HG03139 (cell line): ENCODE results near the gene CDK6.
"Not testable (repeated sequence)": the region's sequence is repeated elsewhere in the genome, so short reads cannot be mapped to it uniquely, and the experiment has no call there.

Source experiments
- ATAC-seq: cut with Tn5 transposase; IDR thresholded peaks from one replicate; pipeline ENCODE4 v1.9.1; 2021; ENCODE audit not compliant: unreplicated experiment

Gene CDK6

DNA sequence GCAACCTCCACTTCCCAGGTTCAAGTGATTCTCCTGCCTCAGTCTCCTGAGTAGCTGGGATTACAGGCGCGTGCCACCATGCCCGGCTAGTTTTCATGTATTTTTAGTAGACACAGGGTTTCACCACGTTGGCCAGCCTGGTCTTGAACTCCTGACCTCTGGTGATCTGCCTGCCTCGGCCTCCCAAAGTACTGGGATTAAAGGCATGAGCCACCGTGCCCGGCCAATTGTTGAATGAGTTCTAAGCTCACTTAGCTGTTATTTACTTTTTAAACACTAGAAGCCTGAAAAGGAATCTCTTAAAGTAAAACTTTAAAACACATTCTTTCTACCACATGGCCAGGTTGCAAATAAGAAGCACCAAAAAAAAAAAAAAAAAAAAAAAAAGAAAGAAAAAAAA, 231.9 kb downstream of the CDK6 start:
- ATAC-seq, result not testable (repeated sequence)

DNA sequence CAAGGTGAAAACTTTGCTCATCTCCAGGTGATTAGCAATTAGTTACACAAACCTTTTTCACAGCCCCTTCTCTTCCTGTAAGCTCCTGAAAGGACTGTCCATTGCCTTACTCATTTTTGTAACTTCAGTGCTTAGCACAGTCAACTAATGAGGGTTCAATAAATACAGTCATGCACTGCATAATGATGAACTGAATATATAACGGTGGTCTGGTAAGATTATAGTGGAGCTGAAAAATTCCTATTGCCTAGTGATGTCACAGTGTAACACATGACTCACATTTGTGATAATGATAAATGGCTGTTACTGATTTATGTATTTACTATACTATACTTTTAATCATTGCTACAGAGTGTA, 233.3 kb downstream of the CDK6 start:
- no peak for ATAC-seq

DNA sequence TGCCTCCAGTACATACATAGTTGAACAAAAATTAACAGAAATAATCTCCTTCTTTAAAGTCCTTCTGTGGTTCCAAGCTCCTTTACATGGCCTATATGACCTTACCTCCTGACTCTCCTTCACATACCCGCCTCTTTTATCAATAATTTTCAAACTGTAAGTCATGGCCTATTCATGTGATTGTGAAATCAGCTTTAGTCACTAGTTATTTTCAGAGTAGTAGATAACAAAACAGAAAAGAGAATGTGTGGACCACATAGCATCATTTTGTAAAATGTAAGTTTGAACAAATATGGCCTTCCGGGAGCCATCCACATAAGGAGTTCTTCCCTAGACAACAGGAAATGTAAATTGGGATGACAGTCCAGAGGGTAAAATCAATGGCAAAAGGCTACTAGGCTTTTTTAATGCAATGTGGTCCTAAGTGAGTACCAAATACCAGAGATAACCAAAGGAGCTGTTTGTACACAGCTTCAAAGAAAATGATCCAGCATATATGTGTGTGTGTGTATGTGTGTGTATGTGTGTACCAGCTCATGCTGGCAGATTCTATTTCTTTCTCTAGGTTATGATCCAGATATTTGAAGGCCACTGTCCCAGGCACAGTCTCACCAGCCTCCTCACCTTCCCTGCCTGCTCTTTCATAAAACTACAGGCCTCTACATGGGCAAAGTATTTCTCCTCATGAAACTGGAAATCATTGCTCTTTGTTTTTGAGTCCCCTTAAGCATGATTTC, 233.9 kb downstream of the CDK6 start:
- ATAC-seq, result no peak

DNA sequence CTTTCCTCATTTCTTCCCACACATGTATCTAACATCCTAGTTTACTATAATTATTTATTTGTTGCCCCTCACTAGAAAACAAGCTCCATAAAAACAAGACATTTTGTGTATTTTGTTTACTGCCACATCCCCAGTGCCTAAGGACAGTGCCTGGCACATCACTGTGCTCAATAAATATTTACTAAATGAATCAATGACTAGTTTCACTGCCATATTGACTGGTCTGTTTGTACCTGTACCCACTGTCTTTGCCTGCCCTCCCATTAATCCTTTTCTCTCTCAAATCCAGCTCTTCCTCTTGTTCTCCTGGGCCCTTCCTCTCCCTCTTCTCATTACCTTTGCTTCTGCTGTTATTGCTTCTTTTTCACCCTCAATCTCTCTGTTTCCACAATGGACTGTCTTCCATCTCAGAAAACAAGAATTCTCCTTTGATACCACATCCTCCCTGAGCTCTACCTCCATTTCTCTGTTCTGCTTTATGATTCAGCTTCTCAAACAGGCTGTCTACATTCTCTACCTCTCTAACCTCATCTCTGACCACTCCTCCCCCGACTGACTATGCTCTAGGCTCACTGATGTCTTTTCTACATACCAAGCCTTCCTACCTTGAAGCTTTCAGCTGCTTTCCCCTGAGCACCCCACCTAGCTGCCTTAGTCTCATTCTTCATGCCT, 237.9 kb downstream of the CDK6 start:
- ATAC-seq, result peak; percentile 84

DNA sequence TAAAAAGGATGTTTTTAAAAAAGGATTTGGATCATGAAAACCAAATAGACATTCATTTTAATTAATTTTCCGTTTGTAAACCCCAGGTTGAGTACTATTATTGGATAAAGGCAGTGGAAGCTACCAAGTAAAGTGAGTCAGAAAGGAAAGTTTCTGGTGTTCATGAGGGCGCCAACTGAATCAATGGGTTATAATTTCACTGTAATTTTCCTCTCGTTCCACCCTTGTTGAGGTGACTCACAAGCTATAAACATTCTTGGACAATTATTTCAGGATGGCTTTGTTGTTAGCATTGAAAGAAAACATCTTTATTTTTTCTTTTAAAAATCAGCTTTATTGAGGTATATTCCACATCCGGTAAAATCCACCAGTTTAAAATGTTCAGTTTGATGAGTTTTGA, 241.1 kb downstream of the CDK6 start:
- no peak for ATAC-seq

DNA sequence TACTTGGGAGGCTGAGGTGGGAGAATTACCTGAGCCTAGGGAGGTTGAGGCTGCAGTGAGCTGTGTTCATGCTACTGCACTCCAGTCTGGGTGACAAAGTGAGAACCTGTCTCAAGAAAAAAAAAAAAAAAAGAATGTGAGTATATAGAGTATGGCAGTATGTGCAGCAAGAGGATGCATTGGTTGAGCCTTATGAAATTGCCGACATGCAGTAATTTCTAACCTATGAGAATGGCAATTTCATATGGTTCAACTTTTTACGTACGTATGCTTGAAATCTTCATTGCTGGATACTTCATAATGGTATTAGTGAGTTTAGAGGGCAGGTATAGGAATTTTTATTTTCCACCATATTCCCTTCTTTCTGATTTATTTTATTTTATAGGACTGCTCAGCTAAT, 241.6 kb downstream of the CDK6 start:
- no peak for ATAC-seq

DNA sequence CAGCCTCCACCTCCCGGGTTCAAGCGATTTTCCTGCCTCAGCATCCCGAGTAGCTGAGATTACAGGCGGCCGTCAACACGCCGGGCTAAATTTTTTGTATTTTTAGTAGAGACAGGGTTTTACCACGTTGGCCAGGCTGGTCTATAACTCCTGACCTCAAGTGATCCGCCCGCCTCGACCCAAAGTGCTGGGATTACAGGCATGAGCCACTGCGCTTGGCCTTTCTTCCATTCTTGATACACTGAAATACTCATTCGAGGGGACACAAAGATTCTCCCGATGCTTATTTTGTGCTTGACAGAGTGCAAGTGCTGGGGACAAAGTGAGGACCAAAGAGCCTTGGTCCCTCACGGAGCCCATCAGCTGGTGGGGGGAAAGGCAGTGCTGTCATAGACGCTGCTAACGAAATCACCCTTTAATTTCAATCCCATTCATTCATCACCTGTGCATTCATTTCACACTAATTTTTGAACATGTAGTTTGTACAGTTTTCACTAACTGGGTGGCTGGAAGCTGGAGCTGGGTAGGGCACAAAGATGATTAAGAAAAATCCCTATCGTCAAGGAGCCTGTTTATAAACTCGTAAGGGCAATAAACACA, 245.6 kb downstream of the CDK6 start:
- ATAC-seq, result no peak

DNA sequence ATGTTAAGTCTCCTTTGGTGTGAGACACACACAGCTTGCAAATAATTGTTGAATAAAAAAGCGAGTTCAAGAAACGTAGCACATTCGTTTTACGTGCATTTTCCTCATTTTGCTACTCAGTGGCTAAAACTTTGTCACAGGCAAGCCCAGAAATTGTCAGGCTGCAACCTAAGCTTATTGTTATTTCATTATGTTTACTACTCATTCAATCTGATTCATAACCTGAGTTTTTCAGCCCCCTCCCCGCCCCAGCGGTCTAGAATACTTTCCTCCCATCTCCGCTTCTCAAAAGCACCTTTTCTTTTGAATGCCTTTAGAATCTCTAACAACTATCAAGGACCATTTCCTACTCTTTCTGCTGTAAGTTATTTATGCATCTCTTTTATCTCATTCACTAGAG, 247.3 kb downstream of the CDK6 start:
- no peak for ATAC-seq

DNA sequence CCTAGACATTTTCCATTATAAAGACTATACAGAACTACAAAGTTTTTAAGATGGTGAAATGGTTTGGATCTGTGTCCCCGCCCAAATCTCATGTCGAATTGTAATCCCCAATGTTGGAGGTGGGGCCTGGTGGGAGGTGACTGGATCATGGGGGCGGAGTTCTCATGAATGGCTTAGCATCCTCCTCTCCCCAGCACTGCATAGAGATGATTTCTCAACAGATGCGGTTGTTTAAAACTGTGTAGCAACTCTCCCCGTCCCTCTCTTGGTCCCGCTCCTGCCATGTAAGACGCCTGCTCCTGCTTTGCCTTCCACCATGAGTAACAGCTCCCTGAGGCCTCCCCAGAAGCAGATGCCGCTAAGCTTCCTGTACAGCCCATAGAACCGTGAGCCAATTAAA, 247.8 kb downstream of the CDK6 start:
- no peak for ATAC-seq

DNA sequence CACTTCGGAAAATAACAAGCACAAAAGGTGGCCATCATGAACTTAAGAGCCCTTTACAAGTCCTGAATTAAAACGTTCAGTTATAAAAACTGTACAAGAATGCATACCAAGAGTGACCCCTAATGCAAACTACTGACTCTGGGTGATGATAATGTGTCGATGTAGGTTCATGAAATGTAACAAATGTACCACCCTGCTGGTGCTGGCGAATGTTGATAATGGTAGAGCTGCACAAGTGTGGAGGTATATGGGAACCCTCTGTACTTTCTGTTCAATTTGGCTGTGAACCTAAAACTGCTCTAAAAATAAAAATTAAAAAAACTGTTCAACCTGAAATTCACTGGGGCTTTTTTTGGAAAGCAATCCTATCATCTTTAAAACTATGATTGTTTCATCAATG, 249.5 kb downstream of the CDK6 start:
- ATAC-seq, result no peak

DNA sequence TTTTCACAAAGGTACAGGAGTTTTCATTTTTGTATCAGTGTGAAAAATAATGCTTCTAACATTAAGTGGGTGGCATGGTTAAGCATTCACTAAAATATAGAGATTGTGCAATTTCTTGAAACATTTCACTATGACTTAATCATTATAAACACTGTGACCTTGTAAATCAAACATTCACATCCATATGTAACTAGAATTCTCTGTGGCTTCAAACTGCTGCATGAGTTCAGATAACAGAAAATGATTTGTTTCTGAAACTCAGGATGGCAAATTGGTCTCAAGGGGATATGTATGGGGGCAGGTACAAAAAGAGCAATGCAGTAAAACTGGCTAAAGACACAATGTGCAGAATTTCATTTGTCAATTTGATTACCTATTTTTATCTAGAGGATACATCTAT, 250.0 kb downstream of the CDK6 start:
- no peak for ATAC-seq

DNA sequence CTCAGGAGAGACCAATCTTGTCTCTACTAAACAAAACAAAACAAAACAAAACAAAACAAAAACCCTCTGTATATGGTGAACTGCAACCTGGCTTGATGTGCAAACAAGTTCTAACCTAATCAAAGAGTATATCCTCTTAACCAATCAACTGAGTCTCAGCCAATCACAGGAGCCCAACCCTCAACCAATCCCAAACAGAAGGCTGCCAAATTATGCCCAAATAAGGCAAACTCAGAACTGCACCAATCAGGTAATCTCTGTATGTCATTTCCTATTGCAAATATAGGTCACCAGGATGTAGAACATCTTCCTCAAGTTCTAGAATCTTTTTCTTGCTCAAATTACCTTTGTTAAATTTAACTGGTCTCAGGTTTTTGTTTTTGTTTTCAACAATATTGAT, 251.4 kb downstream of the CDK6 start:
- no peak for ATAC-seq

DNA sequence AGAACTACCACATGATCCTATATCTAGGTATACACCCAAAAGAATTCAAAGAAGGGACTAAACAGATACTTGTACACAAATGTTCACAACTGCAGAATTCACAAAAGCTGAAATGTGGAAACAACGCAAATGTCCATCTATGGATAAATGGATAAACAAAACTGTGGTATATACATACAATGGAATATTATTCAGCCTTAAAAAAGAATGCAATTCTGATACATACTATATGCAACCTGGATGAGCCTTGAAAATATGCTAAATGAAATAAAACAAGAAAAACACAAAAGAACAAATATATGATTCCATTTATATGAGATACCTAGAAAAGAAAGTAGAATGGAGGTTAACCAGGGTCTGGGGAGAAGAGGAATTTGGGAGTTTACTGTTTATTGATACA, 253.4 kb downstream of the CDK6 start:
- no peak for ATAC-seq

DNA sequence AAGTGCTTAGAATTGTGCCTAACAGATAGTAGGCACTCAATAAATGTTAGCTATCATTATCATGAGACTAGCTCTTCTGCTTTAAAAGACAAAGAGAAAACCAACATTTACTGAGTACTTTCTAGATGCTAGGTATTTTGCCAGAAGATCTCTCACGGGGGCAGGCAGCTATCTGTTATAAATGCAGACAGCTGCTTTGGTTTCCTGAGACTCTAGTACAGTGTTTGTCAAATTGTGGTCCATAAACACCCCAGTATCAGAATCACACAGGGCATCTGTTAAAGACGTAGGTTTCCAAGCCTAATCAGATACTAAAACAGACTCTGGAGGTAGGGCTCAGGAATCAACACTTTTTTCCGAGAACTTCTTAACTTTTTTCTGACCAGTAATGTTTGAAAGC, 260.1 kb downstream of the CDK6 start:
- no peak for ATAC-seq

DNA sequence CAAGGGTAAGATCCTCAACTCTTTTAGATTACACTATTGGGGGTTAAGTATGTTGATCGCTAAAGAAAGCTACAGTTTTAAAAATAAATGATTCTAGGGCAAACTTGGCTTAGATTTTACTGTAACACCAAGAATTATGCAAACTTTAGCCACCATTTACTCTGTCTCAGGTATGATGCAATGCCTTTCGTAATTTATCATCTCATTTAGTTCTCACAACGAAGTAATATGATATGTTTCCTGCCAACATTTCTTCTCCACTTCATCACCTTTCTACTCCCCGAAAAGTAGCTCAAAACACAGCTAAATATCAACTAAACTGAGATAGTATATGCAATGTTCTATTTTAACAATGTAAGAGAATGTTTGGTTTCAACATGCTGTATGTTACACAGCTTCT, 267.2 kb downstream of the CDK6 start:
- ATAC-seq, result no peak

DNA sequence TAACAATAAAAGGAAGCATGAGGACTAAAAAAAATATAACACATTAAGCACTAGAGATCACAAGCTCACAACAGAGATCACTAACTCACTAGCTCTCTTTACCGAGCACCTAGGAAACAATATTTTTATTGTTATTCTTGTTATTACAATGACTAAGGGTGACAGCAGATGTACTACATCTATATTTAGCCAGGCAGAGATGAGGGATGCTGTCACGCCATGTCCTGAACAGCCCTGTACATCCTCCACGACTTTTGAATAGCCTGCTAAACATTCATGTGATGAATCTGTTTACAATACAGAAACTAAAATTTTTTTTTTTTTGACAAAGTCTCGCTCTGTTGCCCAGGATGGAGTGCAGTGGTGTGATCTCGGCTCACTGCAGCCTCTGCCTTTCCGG, 268.9 kb downstream of the CDK6 start:
- no peak for ATAC-seq

DNA sequence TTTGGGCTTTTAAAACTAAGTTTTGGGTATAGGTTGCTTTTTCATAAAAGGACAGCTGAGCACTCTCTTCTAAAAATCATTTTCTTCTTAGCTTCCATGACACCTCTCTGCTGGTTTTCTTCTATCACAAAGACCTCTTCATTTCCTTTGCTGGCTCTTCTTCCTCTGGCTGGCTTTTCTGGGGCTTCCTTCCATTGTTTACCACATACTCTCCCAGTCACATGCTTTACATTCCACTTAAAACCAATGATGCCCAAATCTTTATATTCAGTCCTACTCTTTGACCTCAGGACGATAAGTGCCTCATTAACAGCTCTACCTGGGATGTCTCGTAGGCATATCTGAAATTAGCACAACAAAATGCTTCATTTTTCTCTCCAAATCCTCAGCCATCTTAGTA, 273.0 kb downstream of the CDK6 start:
- no peak for ATAC-seq

DNA sequence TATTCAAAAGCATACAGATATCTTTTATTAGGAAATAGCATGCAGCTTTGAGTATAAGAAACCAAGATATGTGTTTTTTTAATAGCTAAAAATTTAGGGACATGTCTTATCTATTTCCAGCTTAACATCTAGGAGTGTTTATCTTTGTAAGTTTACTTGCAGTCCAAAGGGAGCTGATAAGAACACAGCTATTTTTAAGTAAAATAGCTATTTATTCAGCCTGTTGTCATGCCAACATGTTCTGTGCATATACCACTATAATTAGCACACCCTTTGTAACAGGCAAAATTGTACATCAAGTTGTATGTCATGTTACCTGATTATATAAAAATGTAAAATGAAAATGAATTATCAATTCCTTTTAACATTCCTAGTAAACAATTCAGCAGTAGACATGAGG, 275.8 kb downstream of the CDK6 start:
- no peak for ATAC-seq

DNA sequence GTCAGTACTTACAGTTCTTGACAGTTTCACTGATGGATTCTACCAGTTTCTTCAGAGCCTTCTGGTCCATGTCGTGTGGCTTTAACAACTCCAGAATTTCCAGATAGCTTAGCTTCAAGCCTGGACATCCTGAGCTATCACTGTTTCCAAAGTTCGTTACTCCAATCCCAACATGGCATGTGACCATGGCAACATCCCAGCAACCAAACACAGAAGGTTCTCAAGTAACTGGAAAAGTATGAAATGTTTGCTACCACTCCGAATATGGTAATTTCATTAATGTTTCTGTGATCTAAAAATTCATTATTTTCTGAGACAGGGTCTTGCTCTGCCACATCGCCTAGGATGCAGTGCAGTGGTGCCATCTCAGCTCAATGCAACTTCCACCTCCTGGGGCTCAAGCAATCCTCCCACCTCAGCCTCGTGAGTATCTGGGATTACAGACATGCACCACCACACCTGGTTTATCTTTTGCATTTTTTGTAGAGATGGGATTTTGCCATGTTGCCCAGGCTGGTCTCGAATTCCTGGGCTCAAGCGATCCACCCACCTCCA, 278.5 kb downstream of the CDK6 start:
- no peak for ATAC-seq

DNA sequence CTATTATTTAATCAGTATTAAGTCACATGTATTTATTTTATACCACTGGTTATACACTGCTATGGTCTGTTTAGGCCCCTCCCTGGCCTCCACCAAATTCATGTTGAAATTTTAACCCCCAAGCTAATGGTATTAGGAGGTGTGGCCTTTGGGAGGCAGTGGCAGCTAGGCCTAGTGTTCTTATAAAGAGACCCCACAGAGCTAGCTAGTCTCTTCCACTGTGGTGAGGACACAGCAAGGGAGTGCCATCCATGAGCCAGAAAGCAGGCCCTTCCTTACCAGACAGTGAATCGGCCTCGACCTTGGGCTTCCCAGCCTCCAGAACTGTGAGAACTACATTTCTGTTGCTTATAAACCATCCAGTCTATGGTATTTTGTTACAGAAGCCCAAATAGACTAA, 279.1 kb downstream of the CDK6 start:
- no peak for ATAC-seq
